CD4-positive, alpha-beta T cell treated with Interleukin-17A for 4 hours (primary cell): ENCODE measurements around the gene PSMG4.

ENCODE experiments used
- DNase-seq: peaks from one replicate; pipeline ENCODE4 v3.0.0-alpha.2; 2020; ENCODE audit warnings: mixed read lengths

The PSMG4 gene

GRCh38 chr6:3291987-3292386 is 33.2 kb downstream of the PSMG4 start:
- DNase-seq = no peak

- no peak for DNase-seq
Observed at GRCh38 chr6:3292431-3293197, 33.9 kb downstream of the PSMG4 start.

- DNase-seq = no peak
Observed at GRCh38 chr6:3293271-3294155, 34.8 kb downstream of the PSMG4 start.

- no peak for DNase-seq
Observed at GRCh38 chr6:3294396-3294795, 35.6 kb downstream of the PSMG4 start.

- DNase-seq = no peak
Observed at GRCh38 chr6:3294921-3295871, 36.4 kb downstream of the PSMG4 start.

- no peak for DNase-seq
Observed at GRCh38 chr6:3296078-3296477, 37.3 kb downstream of the PSMG4 start.

- no peak for DNase-seq
Observed at GRCh38 chr6:3296537-3296936, 37.8 kb downstream of the PSMG4 start.

GRCh38 chr6:3297006-3297405 is 38.3 kb downstream of the PSMG4 start:
- no peak for DNase-seq

GRCh38 chr6:3297909-3298308 is 39.2 kb downstream of the PSMG4 start:
- no peak for DNase-seq

GRCh38 chr6:3299221-3299620 is 40.5 kb downstream of the PSMG4 start:
- no peak for DNase-seq

- no peak for DNase-seq
Observed at GRCh38 chr6:3301506-3301905, 42.8 kb downstream of the PSMG4 start.

- no peak for DNase-seq
Observed at GRCh38 chr6:3303795-3304411, 45.2 kb downstream of the PSMG4 start.

- DNase-seq = no peak
Observed at GRCh38 chr6:3304500-3305215, 45.9 kb downstream of the PSMG4 start.

GRCh38 chr6:3305216-3305565 is 46.4 kb downstream of the PSMG4 start:
- no peak for DNase-seq

- DNase-seq = no peak
Observed at GRCh38 chr6:3305831-3306230, 47.1 kb downstream of the PSMG4 start.

- no peak for DNase-seq
Observed at GRCh38 chr6:3306848-3307247, 48.1 kb downstream of the PSMG4 start.

GRCh38 chr6:3307436-3307835 is 48.7 kb downstream of the PSMG4 start:
- DNase-seq = no peak

- DNase-seq = no peak
Observed at GRCh38 chr6:3308106-3308505, 49.4 kb downstream of the PSMG4 start.

GRCh38 chr6:3309391-3310050 is 50.8 kb downstream of the PSMG4 start:
- DNase-seq = no peak

GRCh38 chr6:3310051-3310448 is 51.3 kb downstream of the PSMG4 start:
- DNase-seq = no peak

- DNase-seq = no peak
Observed at GRCh38 chr6:3310703-3311102, 52.0 kb downstream of the PSMG4 start.
